Fibroblast of upper back skin (primary cell): ENCODE results near the gene TMEM89.
A peak's percentile ranks its signal among the peaks of the same experiment; 100 is the strongest.

ENCODE experiments used
- DNase-seq: peaks from one replicate; pipeline ENCODE4 v3.0.0-alpha.2; 2013

TMEM89 gene

GRCh38 chr3:48641396-48641795 lies 19.8 kb upstream of the TMEM89 start:
- no peak for DNase-seq

GRCh38 chr3:48639944-48640606 lies 18.5 kb upstream of the TMEM89 start:
- DNase-seq = no peak

- no peak for DNase-seq
These were observed 15.7 kb upstream of the TMEM89 start for GRCh38 chr3:48637305-48637704.

GRCh38 chr3:48636149-48636655 lies 14.6 kb upstream of the TMEM89 start:
- DNase-seq = peak; percentile 7

- peak; percentile 95 for DNase-seq
These were observed 13.9 kb upstream of the TMEM89 start, which contains the start of gene SLC26A6 for GRCh38 chr3:48635222-48636021. TSS of gene SLC26A6 (minus strand) at chr3:48635461. CDS start at chr3:48635393, 68 bp downstream.

- peak; percentile 63 for DNase-seq
These were observed 13.2 kb upstream of the TMEM89 start for GRCh38 chr3:48634661-48635221.

- no peak for DNase-seq
These were observed 12.2 kb upstream of the TMEM89 start for GRCh38 chr3:48633743-48634142.

- no peak for DNase-seq
These were observed 11.7 kb upstream of the TMEM89 start for GRCh38 chr3:48633256-48633655.

- DNase-seq = no peak
These were observed 10.2 kb upstream of the TMEM89 start for GRCh38 chr3:48631516-48632448.

- DNase-seq = no peak
These were observed 9.3 kb upstream of the TMEM89 start for GRCh38 chr3:48630833-48631232.

- DNase-seq = no peak
These were observed 8.8 kb upstream of the TMEM89 start for GRCh38 chr3:48630407-48630806.

- DNase-seq = no peak
These were observed 8.3 kb upstream of the TMEM89 start for GRCh38 chr3:48629894-48630293.

GRCh38 chr3:48628277-48629017 lies 6.9 kb upstream of the TMEM89 start:
- DNase-seq = no peak

- no peak for DNase-seq
These were observed 4.0 kb upstream of the TMEM89 start for GRCh38 chr3:48625600-48625999.

GRCh38 chr3:48624767-48625166 lies 3.2 kb upstream of the TMEM89 start:
- no peak for DNase-seq

- no peak for DNase-seq
These were observed 2.4 kb upstream of the TMEM89 start for GRCh38 chr3:48623851-48624547.

- no peak for DNase-seq
These were observed 1.7 kb downstream of the TMEM89 start for GRCh38 chr3:48619541-48620524.

GRCh38 chr3:48617559-48617958 lies 4.0 kb downstream of the TMEM89 start:
- no peak for DNase-seq

GRCh38 chr3:48614044-48614443 lies 7.5 kb downstream of the TMEM89 start:
- DNase-seq = peak; percentile 79

- no peak for DNase-seq
These were observed 9.3 kb downstream of the TMEM89 start for GRCh38 chr3:48612309-48612708.
